HG03064 (cell line): ENCODE measurements around the gene MRTFA.

Experiments used
- ATAC-seq: cut with Tn5 transposase; IDR thresholded peaks from one replicate; pipeline ENCODE4 v1.9.1; 2021; ENCODE audit warnings: low read depth; ENCODE audit not compliant: unreplicated experiment

Gene MRTFA

DNA sequence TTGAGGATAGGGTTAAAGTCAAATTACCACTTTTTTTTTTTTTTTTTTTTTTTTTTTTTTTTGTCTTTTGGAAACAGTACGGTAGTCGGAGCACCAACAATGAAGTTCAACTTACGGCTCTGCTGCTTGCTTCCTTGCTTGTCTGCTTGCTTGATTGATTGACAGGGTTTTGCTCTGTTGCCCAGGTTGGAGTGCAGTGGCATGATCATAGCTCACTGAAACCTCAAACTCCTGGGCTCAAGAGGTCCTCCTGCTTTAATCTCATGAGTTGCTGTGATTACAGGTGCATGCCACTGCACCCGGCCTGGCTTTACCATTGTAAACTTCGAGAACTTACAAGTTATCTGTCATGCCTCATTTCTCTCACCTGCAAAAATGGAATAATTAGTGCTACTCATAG is 260.4 kb downstream of the MRTFA start:
- no peak for ATAC-seq

DNA sequence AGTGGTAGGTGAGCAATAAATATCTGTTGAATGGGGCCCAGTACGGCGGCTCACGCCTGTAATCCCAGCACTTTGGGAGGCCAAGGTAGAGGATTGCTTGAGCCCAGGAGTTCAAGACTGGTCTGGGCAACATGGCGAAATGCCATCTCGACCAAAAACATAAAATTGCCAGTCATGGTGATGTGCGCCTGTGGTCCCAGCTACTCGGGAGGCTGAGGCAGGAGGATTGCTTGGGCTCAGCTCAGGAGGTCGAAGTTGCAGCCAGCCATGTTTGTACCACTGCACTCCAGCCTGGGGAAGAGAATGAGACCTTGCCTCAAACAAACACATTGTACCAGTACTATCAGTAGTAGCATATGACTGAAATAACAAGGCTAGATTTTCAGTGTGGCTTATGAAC is 262.0 kb downstream of the MRTFA start:
- ATAC-seq = no peak

DNA sequence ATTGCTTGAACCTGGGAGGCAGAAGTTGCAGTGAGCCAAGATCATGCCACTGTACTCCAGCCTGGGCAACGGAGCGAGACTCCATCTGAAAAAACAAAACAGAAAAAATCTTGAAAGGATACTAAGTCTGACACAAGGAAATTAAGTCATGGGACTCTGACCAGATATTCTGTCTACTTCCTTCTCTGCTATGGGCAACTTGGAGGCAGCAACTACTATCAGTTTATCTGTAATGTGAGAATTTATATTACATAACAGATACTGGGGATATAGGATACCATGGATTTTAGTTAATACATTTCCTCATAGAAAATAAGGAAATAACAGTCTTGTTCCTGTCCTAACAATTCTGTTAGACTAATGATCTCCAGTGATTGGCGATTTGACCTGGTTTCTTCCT is 267.7 kb downstream of the MRTFA start:
- ATAC-seq = no peak

DNA sequence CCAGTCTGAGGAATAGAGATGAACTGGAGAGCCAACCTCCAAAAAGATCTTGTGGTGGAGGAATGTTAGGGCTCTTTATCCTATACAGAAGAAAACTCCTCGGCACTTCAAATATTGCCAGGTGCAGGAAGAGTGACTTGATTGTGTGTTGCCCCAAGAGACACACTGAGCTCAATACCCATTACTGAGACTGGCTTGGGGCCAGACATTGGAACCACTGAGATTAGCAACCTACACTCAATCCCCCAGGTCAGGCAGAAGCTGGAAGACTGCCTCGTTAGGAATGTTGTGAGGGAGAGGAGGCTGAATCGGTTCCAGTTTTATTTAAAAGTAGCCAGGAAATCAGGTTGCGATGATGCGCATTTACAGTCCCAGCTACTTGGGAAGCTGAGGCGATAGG is 268.5 kb downstream of the MRTFA start:
- ATAC-seq = no peak

DNA sequence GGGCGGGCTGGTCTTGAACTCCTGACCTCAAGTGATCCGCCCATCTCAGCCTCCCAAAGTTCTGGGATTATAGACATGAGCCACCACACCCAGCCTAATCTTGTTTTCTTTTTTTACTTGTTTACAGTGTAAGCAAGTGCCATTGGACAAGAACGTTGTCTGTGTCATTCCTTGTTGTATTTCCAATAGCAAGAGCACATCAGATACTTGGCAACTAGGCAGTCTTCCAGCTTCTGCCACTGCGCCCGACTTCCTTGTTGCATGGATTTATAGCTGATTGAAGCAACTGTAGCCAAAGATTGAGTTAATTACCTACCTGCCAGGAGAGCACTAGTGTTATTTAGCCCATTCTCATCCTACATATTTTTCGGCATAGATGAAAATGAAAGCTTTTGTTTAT is 269.2 kb downstream of the MRTFA start:
- no peak for ATAC-seq

DNA sequence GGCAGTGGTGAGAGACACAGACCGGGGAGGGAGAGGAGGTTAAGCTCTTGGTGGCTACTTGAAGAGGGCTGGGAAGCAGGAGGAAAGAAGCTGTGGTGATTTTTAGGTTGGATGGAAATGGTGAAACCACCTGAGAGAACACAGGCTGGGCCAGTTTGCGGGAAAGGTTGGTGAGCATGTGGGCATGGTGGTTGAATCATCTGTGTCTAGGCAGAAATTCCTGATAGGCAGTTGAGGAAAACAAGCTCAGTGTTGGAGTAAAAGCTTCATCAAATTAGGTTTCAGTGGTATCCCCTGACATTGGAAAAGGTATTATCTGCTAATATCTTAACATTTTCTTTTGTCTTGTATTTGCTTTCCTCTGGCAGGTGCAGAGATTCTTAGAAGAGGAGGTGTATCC is 270.5 kb downstream of the MRTFA start:
- ATAC-seq = no peak

DNA sequence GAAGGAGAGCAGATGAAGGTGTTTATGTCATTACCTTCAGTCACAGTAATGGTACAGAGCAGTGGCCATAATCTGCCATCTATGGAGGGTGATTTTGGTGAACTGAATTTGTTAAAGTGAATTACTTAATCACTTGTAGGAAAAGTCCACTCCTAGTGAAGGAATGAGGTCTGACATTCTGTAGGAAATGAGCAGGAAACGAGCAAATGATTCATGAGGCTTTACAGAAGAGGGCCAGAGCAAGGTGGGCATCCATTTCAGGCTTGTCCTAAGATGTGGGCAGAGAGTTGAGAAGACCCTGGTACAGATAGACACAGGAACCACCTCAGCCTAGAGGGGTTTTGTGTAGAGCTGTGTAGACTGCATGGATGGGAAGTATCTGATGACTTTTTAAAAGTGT is 272.1 kb downstream of the MRTFA start:
- ATAC-seq = no peak

DNA sequence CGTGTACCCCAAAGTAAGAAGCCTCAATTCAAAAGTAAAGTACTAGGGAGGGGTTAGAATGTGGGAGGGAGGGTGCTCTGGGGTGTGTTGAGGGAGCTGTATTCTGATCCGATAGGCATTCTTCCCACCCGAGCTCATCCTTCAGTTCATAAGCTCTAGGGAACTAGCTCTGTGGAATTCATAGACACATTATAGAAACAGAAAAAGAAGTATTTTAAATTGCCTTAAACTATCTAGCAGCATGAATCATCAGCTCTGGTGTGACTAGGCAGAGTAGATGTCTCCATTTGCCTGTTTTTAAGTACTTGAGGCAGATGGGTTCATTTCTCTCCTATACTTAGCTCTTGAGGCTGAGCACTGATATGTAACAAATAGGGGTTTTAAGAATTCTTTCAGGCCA is 273.5 kb downstream of the MRTFA start:
- ATAC-seq = no peak

DNA sequence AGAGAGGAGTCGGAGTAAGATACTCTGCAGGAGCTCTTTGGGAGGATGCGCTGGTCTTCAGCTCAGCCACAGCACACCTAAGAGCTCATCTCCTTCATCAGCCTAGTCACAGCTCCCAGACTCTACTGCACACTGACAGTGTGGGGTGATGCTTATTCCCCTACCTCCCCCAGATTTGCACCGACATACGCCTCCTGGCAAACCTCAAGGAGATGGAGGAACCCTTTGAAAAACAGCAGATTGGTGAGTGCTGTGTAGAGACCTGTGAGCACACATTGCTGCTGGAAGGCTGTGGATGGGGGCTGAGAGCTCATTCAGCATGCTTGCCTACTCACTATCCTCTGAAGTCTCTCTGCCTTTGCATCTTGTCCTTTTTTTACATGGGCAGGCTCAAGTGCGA is 275.4 kb downstream of the MRTFA start:
- no peak for ATAC-seq
